Measurements from ENCODE around the gene EXD3. TPM values are rescaled to one million over a fixed set of nuclear protein-coding genes. Genes with fewer than 3 reads are reported as not detected.
A peak's percentile ranks its signal among the peaks of the same experiment; 100 is the strongest.

EXD3 gene
- total and polyA plus RNA-seq, 4 donors: 9.4 to 43.5 (median 27.6) TPM

GRCh38 chr9:137318602-137319001 lies 104.4 kb downstream of the EXD3 start:
- Histone ChIP-seq H3K27me3 (ENCODE audit: control insufficient read depth, insufficient read depth, low read length) (no peaks in the 10 kb centered on the region), H3K27ac (ENCODE audit: low read depth, low read length) (peak overlapping the region; percentile 52), H3K4me3 (ENCODE audit: low read depth, low read length) (no peak overlapping the region), H3K9me3 (ENCODE audit: control insufficient read depth, insufficient read depth, low read length) (no peaks in the 10 kb centered on the region), H3K4me1 (ENCODE audit: control insufficient read depth, insufficient read depth, low read length) (peaks cover 80% of the 10 kb centered on the region), H3K36me3 (ENCODE audit: control insufficient read depth, insufficient read depth, low read length) (peaks cover 41% of the 10 kb centered on the region)
- DNase-seq (ENCODE audit: low read depth in 4 of 6, low spot score in 6 of 6): no peak
- WGBS (ENCODE audit: insufficient coverage): 78% methylated on average over 15 of the region's 18 CpGs

GRCh38 chr9:137317718-137318511 lies 105.0 kb downstream of the EXD3 start:
- H3K9me3 ChIP-seq (ENCODE audit: control insufficient read depth, insufficient read depth, low read length): no peaks in the 10 kb centered on the region
- H3K4me3 ChIP-seq (ENCODE audit: low read depth, low read length): no peak overlapping the region
- H3K27ac ChIP-seq (ENCODE audit: low read depth, low read length): no peak overlapping the region
- peaks cover 80% of the 10 kb centered on the region for H3K4me1 ChIP-seq (ENCODE audit: control insufficient read depth, insufficient read depth, low read length)
- peaks cover 45% of the 10 kb centered on the region for H3K36me3 ChIP-seq (ENCODE audit: control insufficient read depth, insufficient read depth, low read length)
- no peaks in the 10 kb centered on the region for H3K27me3 ChIP-seq (ENCODE audit: control insufficient read depth, insufficient read depth, low read length)
- 74% methylated on average over 12 of the region's 24 CpGs for WGBS (ENCODE audit: insufficient coverage)
- DNase-seq (ENCODE audit: low read depth in 4 of 6, low spot score in 6 of 6): no peak

- Histone ChIP-seq H3K27ac (ENCODE audit: low read depth, low read length) (no peak overlapping the region), H3K4me3 (ENCODE audit: low read depth, low read length) (no peak overlapping the region), H3K36me3 (ENCODE audit: control insufficient read depth, insufficient read depth, low read length) (peaks cover 49% of the 10 kb centered on the region), H3K27me3 (ENCODE audit: control insufficient read depth, insufficient read depth, low read length) (no peaks in the 10 kb centered on the region), H3K4me1 (ENCODE audit: control insufficient read depth, insufficient read depth, low read length) (peaks cover 82% of the 10 kb centered on the region), H3K9me3 (ENCODE audit: control insufficient read depth, insufficient read depth, low read length) (no peaks in the 10 kb centered on the region)
- 87% methylated on average over 19 of the region's 19 CpGs for WGBS (ENCODE audit: insufficient coverage)
- no peak for DNase-seq (ENCODE audit: low read depth in 4 of 6, low spot score in 6 of 6)
Observed at GRCh38 chr9:137317021-137317717, 105.8 kb downstream of the EXD3 start.

- Histone ChIP-seq H3K4me3 (ENCODE audit: low read depth, low read length) (no peak overlapping the region), H3K36me3 (ENCODE audit: control insufficient read depth, insufficient read depth, low read length) (peaks cover 53% of the 10 kb centered on the region), H3K9me3 (ENCODE audit: control insufficient read depth, insufficient read depth, low read length) (no peaks in the 10 kb centered on the region), H3K27me3 (ENCODE audit: control insufficient read depth, insufficient read depth, low read length) (no peaks in the 10 kb centered on the region), H3K4me1 (ENCODE audit: control insufficient read depth, insufficient read depth, low read length) (peaks cover 76% of the 10 kb centered on the region), H3K27ac (ENCODE audit: low read depth, low read length) (no peak overlapping the region)
- peak in 2 of 6 donors; percentile 73 to 80 for DNase-seq (ENCODE audit: low read depth in 4 of 6, low spot score in 6 of 6)
- 7% methylated on average over 70 of the region's 83 CpGs for WGBS (ENCODE audit: insufficient coverage)
Observed at GRCh38 chr9:137316012-137316981, 106.7 kb downstream of the EXD3 start.

GRCh38 chr9:137315581-137316011 lies 107.4 kb downstream of the EXD3 start:
- no peak for DNase-seq (ENCODE audit: low read depth in 4 of 6, low spot score in 6 of 6)
- peaks cover 69% of the 10 kb centered on the region for H3K4me1 ChIP-seq (ENCODE audit: control insufficient read depth, insufficient read depth, low read length)
- H3K36me3 ChIP-seq (ENCODE audit: control insufficient read depth, insufficient read depth, low read length): peaks cover 52% of the 10 kb centered on the region
- no peaks in the 10 kb centered on the region for H3K9me3 ChIP-seq (ENCODE audit: control insufficient read depth, insufficient read depth, low read length)
- 15% methylated on average over 16 of the region's 18 CpGs for WGBS (ENCODE audit: insufficient coverage)
- H3K27me3 ChIP-seq (ENCODE audit: control insufficient read depth, insufficient read depth, low read length): no peaks in the 10 kb centered on the region
- no peak overlapping the region for H3K27ac ChIP-seq (ENCODE audit: low read depth, low read length)
- H3K4me3 ChIP-seq (ENCODE audit: low read depth, low read length): no peak overlapping the region

DNA sequence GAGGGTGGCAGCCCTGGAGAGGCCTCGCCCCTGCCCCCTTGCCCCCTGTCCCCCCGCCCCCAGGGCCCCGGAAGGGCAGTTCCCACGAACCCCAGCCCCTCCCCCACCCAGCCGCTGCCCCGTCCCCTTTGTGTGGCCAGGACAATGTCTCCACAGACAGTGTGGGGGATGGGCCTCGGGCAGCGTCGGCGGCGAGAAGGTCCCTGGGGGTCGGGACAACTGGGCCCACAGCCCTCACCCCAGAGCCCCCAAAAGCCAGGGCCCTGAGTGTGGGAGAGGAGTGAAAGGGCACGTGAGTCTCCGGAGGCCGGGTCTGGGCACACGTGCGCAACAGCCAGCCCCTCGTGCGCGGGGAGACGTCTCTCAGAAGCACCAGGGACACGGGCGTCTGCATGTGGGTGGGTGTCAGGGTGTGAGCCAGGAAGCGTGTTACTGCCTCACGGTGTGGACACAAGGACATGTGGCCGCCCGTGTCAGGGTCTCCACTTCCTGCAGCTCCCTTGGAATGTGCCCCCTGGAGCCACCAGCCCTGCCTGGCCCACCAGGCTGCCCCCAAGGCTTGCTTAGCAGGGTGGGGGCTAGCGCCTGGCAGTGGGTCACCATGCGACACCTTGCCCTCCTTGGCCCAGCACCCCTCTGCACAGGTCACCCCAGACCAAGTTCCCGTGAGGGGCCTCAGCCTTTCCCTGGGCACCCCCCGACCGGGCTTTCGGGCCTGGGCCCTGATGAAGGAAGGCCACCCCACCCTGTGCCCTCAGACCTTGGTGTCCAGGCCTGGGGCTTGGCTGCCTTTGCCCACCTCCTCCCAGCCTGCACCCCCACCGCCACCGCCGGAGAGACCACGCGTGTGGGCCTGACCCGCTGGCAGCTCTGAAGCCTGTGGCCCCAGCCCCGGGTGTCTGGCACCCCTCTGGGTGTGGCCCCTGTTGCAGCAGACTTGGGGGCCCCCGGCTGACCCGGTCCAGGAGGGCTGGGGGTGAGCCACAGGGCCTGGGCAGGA lies 108.1 kb downstream of the EXD3 start:
- no peak overlapping the region for H3K4me3 ChIP-seq (ENCODE audit: low read depth, low read length)
- peaks cover 45% of the 10 kb centered on the region for H3K36me3 ChIP-seq (ENCODE audit: control insufficient read depth, insufficient read depth, low read length)
- WGBS (ENCODE audit: insufficient coverage): 50% methylated on average over 29 of the region's 42 CpGs
- no peak overlapping the region for H3K27ac ChIP-seq (ENCODE audit: low read depth, low read length)
- H3K4me1 ChIP-seq (ENCODE audit: control insufficient read depth, insufficient read depth, low read length): peaks cover 62% of the 10 kb centered on the region
- no peaks in the 10 kb centered on the region for H3K9me3 ChIP-seq (ENCODE audit: control insufficient read depth, insufficient read depth, low read length)
- peak in 1 of 6 donors; percentile 24 for DNase-seq (ENCODE audit: low read depth in 4 of 6, low spot score in 6 of 6)
- no peaks in the 10 kb centered on the region for H3K27me3 ChIP-seq (ENCODE audit: control insufficient read depth, insufficient read depth, low read length)

GRCh38 chr9:137313956-137314560 lies 108.9 kb downstream of the EXD3 start:
- no peak overlapping the region for H3K27ac ChIP-seq (ENCODE audit: low read depth, low read length)
- no peaks in the 10 kb centered on the region for H3K9me3 ChIP-seq (ENCODE audit: control insufficient read depth, insufficient read depth, low read length)
- DNase-seq (ENCODE audit: low read depth in 4 of 6, low spot score in 6 of 6): no peak
- no peak overlapping the region for H3K4me3 ChIP-seq (ENCODE audit: low read depth, low read length)
- peaks cover 37% of the 10 kb centered on the region for H3K36me3 ChIP-seq (ENCODE audit: control insufficient read depth, insufficient read depth, low read length)
- 78% methylated on average over 14 of the region's 24 CpGs for WGBS (ENCODE audit: insufficient coverage)
- H3K4me1 ChIP-seq (ENCODE audit: control insufficient read depth, insufficient read depth, low read length): peaks cover 54% of the 10 kb centered on the region
- no peaks in the 10 kb centered on the region for H3K27me3 ChIP-seq (ENCODE audit: control insufficient read depth, insufficient read depth, low read length)

DNA sequence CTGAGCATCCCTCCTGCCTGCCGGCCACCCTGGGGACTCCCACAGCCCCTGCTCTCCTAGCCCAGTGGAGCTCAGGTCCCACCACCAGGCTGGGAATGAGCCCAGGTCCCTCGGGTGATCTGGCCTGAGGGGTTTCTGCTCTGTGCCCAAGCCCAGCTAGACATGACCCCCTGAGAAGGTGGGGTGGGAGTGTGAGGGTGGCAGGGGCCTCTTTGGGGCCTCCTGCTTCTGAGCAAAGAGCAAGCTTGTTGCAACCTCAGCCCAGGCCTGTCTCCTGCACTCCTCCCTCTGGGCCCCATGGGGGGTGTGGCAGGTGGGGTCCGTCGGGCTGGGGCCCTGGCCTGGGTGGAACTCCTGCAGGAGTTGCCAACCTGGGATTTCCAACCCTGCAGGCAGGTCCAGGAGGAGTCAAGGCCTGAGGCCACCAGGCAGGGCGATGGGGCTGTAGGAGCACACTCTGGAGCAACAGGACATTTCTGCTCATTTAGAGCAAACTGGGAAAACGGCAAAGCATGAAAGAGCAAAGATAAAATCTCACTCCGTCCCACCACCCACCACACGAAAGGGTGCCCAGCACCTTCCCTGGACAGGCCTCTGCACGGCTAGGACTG lies 109.5 kb downstream of the EXD3 start:
- H3K36me3 ChIP-seq (ENCODE audit: control insufficient read depth, insufficient read depth, low read length): peaks cover 32% of the 10 kb centered on the region
- no peak for DNase-seq (ENCODE audit: low read depth in 4 of 6, low spot score in 6 of 6)
- no peaks in the 10 kb centered on the region for H3K9me3 ChIP-seq (ENCODE audit: control insufficient read depth, insufficient read depth, low read length)
- H3K4me3 ChIP-seq (ENCODE audit: low read depth, low read length): no peak overlapping the region
- H3K4me1 ChIP-seq (ENCODE audit: control insufficient read depth, insufficient read depth, low read length): peaks cover 48% of the 10 kb centered on the region
- 65% methylated on average over 8 of the region's 9 CpGs for WGBS (ENCODE audit: insufficient coverage)
- no peaks in the 10 kb centered on the region for H3K27me3 ChIP-seq (ENCODE audit: control insufficient read depth, insufficient read depth, low read length)
- H3K27ac ChIP-seq (ENCODE audit: low read depth, low read length): no peak overlapping the region
